Measurements from ENCODE around the gene NAPB.
"Not testable (repeated sequence)": the region's sequence is repeated elsewhere in the genome, so short reads cannot be mapped to it uniquely, and the experiment has no call there.

The NAPB gene

DNA sequence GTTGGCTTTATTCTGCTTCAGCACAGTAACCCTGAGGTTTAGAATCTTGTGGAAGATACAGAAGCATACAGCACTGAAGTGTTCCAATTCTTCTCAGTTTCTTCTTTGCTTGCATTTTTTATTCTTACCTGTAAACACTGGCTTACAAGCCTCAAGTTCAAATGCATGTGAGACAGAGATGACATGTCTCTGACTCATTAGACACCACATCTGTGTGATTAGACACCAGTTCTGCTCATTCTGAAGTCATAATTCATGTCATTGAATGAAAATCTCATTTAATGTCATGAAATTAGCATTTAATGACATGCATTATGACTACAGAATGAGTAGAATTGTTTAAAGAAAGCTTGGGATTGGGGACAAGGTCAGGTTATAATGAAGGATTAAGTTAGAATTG lies 53.5 kb downstream of the NAPB start:
- DNase-seq (ENCODE audit: low read depth), result no peak

DNA sequence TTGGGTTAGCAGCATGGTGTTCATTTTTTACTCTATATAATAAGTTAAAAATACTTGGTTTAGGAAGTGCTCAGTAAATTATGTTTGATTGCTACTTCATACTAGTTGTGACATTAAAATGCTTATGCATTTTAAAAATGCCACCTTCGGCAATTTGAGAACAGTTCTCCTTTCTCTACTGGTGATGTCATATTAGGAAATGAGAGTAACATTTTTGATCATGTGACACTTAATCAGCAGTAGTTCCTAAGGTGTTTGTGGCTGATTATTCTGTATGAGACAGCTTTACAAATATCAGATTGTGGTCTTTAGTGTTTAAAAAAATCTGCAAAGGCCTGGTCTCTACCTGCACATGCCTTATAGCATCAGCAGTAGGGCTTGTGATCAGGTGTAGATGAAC lies 54.9 kb downstream of the NAPB start:
- no peak for DNase-seq (ENCODE audit: low read depth)

DNA sequence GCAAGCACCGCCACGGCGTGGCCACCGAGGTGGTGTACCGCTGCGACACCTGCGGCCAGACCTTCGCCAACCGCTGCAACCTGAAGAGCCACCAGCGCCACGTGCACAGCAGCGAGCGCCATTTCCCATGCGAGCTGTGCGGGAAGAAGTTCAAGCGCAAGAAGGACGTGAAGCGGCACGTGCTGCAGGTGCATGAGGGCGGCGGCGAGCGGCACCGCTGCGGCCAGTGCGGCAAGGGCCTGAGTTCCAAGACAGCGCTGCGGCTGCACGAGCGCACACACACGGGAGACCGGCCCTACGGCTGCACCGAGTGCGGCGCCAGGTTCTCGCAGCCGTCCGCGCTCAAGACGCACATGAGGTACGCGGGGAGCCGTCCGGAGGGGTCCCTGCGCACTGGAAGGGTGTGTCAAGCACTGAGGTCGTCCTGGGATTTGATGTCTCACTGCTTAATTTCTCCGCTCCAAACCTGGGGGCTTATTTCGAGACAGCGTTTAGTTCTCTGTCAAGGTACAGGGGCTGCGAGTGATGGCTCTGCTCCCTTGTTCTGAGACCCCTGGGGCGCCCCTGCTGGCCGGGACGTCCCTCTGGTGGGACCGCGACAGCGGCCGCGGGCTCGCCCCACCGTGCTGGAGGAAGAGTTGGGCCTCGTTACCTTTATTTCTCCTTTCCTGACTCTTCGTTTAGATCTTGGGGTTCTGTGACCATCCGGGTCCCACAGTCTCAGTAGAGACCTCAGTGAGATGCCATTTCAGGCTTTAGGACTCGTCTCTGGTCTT lies 55.7 kb downstream of the NAPB start:
- no peak for DNase-seq (ENCODE audit: low read depth)

DNA sequence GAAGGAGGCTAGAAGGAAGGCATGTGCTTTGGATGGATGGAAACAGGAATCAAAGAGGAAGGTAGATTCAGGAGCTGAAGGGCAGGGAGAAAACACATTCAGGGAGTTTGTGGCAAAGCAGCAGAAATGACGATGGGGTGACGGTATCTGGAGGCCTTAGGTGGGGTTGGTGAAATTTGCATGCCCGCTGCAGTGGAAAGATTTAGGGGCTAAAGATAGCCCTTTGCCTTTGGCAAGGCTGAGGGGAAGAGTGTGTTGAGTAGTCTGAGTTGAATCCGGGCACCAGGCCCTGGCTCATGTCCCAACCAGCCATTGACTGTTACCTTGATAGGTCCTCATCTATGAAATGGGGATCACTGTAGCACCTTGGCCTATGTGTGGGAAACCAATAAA lies 58.0 kb downstream of the NAPB start:
- no peak for DNase-seq (ENCODE audit: low read depth)

DNA sequence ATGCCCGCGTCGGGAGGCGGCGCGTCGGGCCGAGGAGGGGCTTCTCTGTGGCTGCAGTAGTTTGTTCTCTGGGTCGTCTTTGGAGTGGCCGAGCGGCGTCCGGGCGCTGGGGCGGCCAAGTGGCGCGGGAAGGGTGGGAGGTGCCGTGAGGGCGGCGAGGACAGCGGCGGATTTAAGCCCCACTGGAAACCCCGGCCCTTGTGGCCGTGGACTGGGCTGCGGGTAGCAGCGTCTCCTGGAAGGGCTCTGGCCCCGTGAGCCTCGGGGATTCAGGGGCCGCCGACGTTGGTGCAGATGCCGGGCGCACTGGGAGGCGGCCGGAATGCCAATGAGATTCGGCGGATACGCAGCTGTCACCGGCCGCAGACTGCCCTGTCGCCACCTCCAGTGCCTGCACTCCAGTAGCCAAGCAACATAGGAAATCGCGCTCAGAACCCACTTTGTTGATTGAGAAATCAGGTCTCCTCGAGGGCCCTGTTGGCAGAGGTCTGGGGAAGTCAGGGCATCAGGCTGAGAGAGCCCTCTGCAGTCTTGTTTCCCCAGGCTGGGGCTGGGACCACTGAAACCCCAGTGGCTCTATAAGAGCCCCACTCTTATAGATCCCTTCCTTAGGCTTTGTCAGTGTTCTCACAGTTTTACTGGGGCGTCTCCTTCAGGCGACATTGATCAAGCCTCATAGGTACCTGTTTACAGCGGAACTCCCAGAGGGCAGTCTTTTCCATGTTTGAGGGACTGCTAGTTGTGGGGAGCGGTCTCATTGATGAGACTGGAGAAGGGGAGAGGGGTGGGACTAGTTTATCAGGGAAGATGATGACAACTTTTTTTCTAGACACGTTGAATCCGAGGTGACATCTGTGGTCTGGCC lies 58.7 kb downstream of the NAPB start:
- no peak for DNase-seq (ENCODE audit: low read depth)

DNA sequence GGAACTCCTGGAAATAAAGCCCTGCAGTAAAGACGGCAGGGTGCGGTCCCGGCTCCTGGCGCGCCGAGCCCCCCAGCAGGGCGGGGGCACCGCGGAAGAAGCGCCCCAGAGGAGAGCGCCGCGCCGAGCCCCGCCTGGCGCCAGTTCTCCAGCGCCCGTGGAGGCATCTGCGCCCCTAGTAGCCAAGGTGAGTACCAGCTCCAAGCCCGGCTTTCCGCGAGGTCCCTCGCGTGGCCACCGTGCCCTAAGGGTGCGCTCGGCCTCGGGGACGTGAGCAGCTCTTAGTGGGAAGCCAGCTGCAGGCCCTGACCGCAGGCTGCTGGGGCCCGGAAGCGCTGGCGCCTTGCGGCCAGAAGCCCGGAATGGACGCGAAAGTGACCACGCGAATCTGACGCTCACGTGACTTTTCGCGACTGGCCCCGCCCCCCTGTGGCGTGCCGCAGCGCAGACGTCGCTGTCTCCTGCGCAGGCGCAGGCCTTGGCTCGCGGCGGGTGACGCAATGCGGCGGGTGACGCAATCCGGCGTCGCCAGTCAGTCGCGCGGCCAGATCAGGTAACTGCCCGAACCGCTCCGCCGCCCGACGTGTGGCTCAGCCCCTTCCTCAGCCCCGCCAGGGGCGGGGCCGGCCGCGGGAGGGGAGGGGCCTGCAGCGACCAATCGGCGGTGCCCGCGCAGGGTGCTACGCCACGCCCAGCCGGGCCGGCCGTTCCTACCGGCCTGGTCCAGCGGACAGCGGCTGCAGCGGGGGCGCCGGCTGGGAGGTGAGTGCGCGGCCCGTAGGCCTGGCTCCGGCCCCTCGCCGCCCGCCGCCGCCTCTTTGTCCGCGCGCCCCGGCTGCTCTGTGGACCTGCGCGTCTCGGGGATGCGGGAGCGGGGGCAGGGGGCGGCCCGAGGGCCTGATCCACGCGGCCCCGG lies 59.6 kb downstream of the NAPB start, which contains the start of gene GZF1:
TSS of gene GZF1 (plus strand) at position 707 of the 916 bp plus-strand sequence. CDS start 2,202 bp downstream, outside the sequence.
- peak; percentile 97 for DNase-seq (ENCODE audit: low read depth)

DNA sequence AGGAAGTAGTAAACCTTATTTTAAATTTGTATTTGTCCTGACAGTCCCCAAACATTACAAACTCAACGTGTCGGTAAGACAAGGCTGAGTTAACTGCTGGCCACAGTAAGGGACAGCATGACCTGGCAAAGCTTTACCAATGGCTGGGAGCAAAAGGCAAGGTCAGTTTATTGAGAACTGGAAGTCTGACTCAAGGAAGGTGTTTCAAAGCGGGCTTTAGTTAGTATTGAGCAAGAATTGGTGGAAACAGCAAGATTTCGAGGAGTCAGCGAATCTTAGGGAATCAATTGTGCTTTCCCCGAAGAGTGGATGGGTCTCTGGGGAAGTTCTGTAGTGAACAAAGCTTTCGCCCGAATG lies 60.2 kb downstream of the NAPB start:
- DNase-seq (ENCODE audit: low read depth), result no peak

DNA sequence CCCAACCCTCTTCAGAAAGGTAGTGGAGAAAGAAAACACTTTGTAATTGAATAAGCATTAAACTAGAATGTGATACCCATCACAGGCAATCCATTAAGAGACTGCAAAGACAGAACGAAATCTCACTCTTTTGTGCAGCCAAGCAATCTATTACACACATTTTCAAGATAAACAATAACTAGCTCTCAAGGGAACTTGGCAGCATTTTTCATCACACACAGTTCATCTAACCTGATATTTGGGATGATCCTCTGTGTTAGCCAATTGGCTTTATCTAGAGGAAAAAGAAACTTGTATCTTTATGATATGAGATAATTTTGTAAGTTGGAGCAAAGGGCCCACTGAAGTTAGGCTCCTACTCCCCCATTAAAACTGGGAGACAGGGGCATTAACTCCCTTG lies 60.8 kb downstream of the NAPB start:
- no peak for DNase-seq (ENCODE audit: low read depth)

DNA sequence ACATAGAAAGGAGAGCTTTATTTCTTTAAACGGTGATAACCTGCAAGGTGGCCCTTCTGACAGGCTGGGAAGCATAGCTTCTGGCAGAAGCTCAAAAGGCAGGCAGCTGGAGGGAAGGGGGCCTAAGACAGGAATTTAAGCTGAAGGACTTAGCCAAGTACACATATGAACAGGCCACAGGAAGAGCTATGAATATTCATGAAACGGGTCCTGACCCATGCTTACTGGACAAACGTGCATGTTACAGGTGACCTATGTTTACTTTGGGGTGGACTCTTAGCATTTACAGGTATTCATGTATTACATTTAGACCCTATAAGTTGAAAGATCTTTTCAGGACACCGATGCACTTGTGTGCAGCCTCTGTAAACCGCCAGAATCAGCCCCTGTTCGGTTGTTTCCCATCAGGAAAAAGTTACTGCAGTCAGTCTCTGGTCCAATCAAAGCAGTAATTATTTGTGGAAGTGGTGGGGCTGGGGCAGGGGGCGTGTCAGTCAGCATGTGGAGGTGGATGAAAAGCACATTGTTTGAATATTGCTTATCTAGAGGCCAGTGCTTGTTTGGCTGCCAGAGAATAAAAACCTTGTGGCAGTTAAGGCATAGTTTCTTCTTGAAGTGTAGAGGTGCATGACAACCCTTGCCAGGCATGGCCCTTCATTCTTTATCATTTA lies 62.2 kb downstream of the NAPB start:
- DNase-seq (ENCODE audit: low read depth), result no peak

DNA sequence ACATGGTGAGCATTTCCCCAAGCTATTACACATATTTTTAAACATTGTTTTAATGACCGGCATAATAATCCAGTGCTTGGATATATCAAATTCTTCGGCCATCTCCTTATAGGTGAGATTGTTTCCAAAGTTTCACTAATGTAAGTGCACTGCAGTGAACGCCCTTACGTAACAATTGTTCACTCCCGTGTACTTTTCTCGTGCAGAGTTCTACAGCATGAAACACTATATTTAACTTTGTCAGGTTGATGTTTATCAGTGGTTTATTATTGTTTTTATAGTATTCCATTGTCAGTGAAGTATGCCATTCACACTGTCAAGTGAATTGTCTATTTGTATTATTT lies 62.8 kb downstream of the NAPB start:
- DNase-seq (ENCODE audit: low read depth), result no peak

DNA sequence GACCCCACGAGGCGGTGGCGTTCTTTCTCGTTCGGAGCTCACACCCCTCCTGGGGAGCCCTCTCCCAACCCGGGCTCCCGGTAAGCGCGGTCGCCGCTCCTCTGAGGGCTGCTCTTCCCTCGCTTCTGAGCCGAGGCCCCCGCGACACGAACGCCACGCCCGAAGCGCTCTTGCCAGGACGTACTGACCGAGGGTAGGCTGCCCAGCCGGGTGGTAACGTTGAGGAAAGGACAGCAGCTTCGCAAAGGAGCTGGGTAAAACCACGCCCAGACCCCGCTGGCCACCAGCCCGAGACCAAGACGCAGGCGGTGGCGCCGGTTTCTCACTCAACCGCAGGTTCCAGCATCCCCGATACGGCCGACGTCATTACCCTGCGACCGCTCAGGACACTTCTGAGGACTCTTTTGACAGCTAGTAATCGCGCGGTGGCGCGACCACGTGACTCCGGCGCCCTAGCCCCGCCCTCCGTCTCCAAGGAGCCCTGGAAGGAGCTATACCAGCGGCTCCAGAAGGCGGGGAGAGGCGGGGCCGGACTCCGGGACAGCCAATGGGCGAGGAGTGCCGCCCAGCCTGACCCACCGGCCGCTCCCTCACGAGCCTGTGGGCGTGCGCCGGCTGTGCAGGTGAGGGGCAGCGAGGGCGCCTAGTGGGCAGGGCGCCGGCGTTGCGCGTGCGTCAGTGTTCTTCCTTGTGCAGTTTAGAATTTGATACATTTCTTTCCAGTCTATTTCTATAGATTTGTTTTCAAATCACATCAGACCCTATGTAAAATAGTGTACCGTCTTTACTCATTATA lies 63.3 kb downstream of the NAPB start:
- DNase-seq (ENCODE audit: low read depth), result peak; percentile 99

DNA sequence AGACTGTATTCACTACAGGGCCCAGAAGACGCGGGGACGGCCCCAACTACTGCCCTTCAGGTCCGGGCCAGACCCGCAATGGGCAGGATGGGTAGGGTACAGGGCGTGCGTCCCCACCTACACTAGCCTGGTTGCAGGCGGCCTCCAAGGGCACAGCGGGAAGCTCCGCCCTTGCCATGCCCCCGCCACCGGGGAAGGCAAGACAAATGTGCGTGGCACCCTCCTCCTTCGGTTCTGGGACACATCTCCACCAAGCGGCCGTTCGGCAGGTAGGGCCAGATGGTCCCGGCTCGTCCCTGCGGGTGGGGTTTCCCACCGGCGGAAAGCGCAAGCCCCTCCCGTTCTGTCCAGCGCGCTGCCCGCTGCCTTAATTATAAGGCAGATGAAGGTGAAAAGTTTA lies 65.1 kb downstream of the NAPB start:
- no peak for DNase-seq (ENCODE audit: low read depth)

DNA sequence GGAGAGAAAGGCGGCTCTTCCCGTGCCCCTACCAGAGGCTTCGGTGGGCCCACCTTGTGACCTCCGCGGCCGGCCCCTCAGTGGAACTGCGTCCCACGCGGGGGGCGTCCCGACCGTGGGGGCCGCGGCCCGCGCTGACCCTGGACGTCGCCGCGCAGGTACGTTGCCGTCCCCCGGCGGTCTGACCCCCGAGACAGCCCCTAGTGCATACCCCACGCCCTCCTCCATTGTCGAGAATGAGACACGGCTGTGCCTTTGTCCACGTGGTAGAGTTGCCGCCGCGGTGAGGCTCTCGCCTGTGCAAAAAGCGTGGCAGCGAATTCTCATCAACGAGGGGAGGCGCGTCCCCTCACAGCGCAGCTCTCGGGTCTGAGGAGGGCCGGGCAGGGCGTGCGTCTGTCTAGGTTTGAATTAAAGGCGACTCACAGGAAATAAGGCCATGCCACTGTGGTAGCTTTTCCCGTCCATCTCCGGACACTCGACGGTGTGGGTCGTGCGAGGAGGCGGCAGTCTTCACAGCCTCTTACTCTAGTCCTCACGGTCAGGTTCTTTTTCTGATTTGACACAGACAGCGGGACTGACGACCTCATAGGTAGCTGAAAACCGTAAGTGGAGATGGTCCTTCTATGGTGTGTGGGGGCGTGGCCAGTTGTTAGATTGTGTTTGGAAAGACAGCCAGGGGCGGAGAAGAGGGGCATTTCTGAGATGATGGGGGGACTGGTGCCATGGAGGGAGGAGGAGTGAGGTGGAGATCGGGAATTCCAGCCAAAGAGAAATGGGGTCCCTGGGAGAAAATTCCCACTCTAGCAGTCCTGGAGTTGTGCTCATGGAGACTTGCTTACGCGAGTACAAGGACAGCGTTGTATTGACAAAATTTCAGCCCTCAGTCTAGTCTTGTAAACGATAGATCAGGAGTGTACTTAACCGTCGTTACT lies 70.1 kb downstream of the NAPB start:
- DNase-seq (ENCODE audit: low read depth), result peak; percentile 55

DNA sequence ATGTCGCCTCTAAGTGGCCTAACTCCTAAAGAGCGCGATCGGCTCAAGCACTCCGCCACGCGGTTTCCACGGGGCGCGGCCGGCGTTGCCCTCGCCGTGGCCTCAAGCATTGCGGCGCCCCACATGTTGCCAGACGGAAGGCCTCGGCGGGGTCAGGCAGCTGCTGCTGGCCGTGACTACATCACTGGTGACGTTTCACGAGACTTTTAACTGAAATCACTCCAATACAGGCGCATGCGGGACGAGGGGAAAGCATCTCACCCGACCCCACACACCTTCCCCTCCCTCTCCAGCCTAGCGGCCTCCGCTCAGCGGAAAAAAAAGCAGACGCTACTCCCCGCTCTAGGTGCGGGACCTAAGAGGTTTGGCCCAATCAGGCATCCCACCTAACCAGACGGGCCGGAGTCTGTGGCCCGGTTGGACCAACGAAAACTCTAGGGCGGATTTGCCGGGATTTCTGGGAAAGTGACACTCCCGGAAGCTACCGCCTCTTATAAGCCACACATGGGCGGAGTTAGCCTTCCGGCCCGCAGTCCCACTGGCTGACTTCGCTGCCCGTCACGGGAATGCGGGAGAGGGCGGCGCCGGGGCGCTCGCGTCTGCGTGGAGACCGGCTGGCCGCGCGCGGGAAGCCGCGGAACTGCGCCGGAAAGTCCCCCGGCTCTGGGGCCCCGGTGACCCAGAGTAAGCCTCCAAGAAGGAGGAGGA lies 70.9 kb downstream of the NAPB start, which contains the start of gene NXT1:
TSS of gene NXT1 (plus strand) at position 596 of the 708 bp plus-strand sequence. CDS start 3,251 bp downstream, outside the sequence.
- DNase-seq (ENCODE audit: low read depth), result peak; percentile 92

DNA sequence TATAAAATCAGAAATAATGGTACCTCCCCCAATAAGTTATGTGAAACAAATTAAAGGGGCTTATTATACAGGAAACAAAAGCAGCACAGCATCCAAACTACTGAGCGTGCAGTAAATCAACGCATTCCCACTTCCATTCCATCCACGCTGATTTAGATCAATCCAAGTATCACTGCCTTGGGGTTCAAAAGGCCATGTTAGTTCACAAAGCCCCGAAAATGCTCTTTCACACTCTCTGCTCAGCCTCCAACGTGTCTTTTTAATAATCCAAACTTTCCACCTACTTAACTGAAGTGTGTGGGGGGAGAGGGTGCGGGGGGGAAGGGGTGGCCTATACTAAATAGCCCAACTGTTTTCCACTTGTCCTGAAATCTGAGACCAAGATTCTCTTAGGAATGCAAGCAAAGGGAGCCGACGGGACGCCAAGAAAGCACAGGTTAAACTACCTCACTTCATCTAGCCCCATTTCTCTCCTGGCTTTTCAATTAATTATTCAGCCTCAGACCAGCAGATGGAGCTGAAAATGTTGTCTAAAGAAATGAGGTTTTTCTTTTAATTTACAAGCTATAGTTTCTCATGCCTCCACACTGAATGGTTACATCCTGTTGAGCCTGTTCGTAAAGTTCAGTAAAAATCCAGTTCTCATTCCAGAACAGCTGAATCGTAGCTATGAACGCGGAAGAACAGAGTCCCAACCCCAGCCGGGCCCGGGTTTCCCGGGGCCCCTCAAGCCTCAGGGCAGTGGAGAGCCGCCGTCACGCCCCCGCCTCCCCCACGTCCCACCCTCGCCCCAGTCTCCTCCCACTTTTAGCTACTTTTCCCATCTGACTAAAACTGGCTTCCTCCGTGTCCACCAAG lies 71.7 kb downstream of the NAPB start:
- DNase-seq (ENCODE audit: low read depth), result peak; percentile 70

DNA sequence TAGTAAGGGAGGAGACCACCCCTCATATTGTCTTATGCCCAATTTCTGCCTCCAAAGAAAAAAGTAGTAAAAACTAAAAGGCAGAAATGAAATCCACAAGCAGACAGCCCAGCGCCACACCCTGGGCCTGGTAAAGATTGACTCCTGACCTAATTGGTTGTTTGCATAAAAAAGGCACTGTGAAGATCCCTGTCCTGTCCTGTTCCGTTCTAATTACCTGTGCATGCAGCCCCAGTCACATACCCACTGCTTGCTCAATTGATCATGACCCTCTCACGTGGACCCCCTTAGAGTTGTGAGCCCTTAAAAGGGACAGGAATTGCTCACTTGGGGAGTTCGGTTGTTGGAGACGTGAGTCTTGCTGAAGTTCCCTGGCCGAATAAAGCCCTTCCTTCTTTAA lies 72.8 kb downstream of the NAPB start:
- DNase-seq (ENCODE audit: low read depth), result not testable (repeated sequence)

DNA sequence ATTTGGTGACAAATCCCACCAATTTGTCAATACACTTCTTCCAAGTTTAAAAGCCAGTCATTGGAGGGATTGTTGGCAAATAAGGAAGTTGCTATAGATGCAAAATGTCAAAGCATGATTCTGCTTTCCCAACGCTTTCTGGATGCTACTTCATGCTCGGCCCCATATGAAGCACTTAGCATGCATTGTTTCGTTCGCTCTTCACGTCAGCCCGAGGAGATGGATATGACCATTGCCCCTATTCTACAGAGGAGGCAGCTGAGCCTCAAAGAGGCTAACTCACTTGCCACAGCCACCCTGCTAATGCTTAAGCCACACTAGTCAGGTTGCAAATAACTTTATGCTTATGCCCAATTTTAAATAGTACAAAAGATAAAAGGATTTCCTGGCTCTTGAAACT lies 73.5 kb downstream of the NAPB start:
- no peak for DNase-seq (ENCODE audit: low read depth)

DNA sequence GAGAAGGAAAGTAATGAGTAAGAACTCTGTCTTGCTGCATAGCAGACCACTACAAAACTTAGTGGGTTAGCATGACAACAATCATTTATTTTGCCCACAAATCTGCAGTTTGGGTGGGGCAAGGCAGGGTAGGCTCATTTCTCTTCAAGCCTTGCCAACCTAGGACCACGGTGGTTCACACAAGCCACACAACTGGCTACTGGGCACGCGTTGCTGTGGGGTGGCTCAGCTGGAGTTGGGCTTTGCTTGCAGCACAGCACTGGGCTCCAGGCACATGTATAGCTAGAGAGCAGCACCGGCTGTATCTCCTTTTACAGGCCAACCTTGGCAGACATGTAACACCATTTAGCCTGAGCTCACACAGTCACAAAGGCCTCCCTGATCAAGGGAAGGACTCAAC lies 75.3 kb downstream of the NAPB start:
- no peak for DNase-seq (ENCODE audit: low read depth)
